A673 (cell line): Measurements from ENCODE around the gene OR7A5. TPM values are rescaled to one million over a fixed set of nuclear protein-coding genes. Genes with fewer than 3 reads are reported as not detected.
"Not testable (repeated sequence)": the region's sequence is repeated elsewhere in the genome, so short reads cannot be mapped to it uniquely, and the experiment has no call there.

ENCODE experiments used
- BruUV-seq: library from RNA; stranded (reverse); fragments of 400-500 nt; replicated peaks from 2 replicates; lab custom pipeline; 2021; lab: Mats Ljungman, UMichigan
- CTCF ChIA-PET: fragments of 300-600 bp; sonication (Branson Sonifier 250); formaldehyde crosslinking; loops from one replicate; lab custom pipeline; 2022; ENCODE audit warnings: antibody characterized with exemption; lab: Charles Lee
- POLR2A ChIA-PET: fragments of 300-600 bp; sonication (Branson Sonifier 250); formaldehyde crosslinking; loops from one replicate; lab custom pipeline; 2022; ENCODE audit warnings: antibody characterized with exemption; ENCODE audit not compliant: low non-redundant PET; lab: Charles Lee
- DNase-seq: peaks from one replicate; pipeline ENCODE4 v3.0.0-alpha.2; 2015; ENCODE audit warnings: low spot score
- H3K27ac ChIP-seq: fragments of 200-600 bp; sonication (generic); 2 replicates; pipeline ENCODE4 v1.5.1; 2016; ENCODE audit warnings: mixed run types, low read depth, mild to moderate bottlenecking, mixed read lengths, antibody characterized with exemption, low read length; ENCODE audit not compliant: poor library complexity, severe bottlenecking
- H3K27me3 ChIP-seq: fragments of 200-600 bp; sonication (generic); replicated peaks from 2 replicates; pipeline ENCODE4 v1.6.1; 2017; ENCODE audit warnings: mixed run types, low read depth, mild to moderate bottlenecking, mixed read lengths, antibody characterized with exemption, low read length; ENCODE audit not compliant: insufficient read depth, poor library complexity
- H3K36me3 ChIP-seq: fragments of 200-600 bp; sonication (generic); 2 replicates; pipeline ENCODE4 v1.6.1; 2016; ENCODE audit warnings: mixed run types, mild to moderate bottlenecking, mixed read lengths, antibody characterized with exemption, low read length; ENCODE audit not compliant: insufficient read depth, poor library complexity, severe bottlenecking
- H3K4me1 ChIP-seq: fragments of 200-600 bp; sonication (generic); 2 replicates; pipeline ENCODE4 v1.6.1; 2017; ENCODE audit warnings: mixed run types, mild to moderate bottlenecking, mixed read lengths, antibody characterized with exemption, low read length; ENCODE audit not compliant: insufficient read depth, poor library complexity, severe bottlenecking
- H3K4me3 ChIP-seq: fragments of 200-600 bp; sonication (generic); 2 replicates; pipeline ENCODE4 v1.5.1; 2016; ENCODE audit warnings: low read depth, mixed run types, mild to moderate bottlenecking, mixed read lengths, low read length; ENCODE audit not compliant: poor library complexity, severe bottlenecking
- H3K9me3 ChIP-seq: fragments of 200-600 bp; sonication (generic); 2 replicates; pipeline ENCODE4 v1.6.1; 2016; ENCODE audit warnings: mixed run types, low read depth, mild to moderate bottlenecking, mixed read lengths, antibody characterized with exemption, low read length; ENCODE audit not compliant: poor library complexity, severe bottlenecking
- EZH2 ChIP-seq: fragments of 200-600 bp; sonication (generic); IDR thresholded peaks from 2 replicates; pipeline ENCODE4 v1.6.1; 2017; ENCODE audit warnings: borderline replicate concordance, low read depth, mild to moderate bottlenecking, mixed read lengths, antibody characterized with exemption, low read length; ENCODE audit not compliant: poor library complexity, severe bottlenecking
- intact Hi-C: fragments of 100-400 bp; cut with micrococcal nuclease; formaldehyde crosslinking; loops from one replicate; pipeline ENCODE4 v1.10.0; 2022; ENCODE audit not compliant: unreplicated experiment
- total RNA-seq: library from RNA; stranded (reverse); gene quantifications from 2 replicates; pipeline ENCODE4 v1.2.3, GENCODE V29; 2021
- TF ChIP-seq, protein P1 (sequence below): fragments of 300-800, 200-600 bp; sonication (generic); conservative IDR thresholded peaks from 2 replicates; pipeline ENCODE4 v1.5.1; 2017; ENCODE audit warnings: low read depth, mild to moderate bottlenecking, antibody characterized with exemption, low read length, moderate library complexity, mixed read lengths

The OR7A5 gene
- total RNA-seq, 1 experiment from 2014 or later, result not detected

- no peaks in the 10 kb centered on the region for H3K4me1 ChIP-seq
- no peaks in the 10 kb centered on the region for H3K36me3 ChIP-seq
- BruUV-seq, result no TSS peak
- H3K27me3 ChIP-seq, result no peaks in the 10 kb centered on the region
- H3K9me3 ChIP-seq, result no peaks in the 10 kb centered on the region
- intact Hi-C loops, result loop anchor here (2.0 to 10.0 kb wide), 2 partner anchors 102 to 212 kb away; partner anchors contain the start of gene NDUFB7
- H3K4me3 ChIP-seq, result no peak overlapping the region
- peak; percentile 63 for DNase-seq
- no peak for TF ChIP-seq EZH2
- TF ChIP-seq, protein P1, sequence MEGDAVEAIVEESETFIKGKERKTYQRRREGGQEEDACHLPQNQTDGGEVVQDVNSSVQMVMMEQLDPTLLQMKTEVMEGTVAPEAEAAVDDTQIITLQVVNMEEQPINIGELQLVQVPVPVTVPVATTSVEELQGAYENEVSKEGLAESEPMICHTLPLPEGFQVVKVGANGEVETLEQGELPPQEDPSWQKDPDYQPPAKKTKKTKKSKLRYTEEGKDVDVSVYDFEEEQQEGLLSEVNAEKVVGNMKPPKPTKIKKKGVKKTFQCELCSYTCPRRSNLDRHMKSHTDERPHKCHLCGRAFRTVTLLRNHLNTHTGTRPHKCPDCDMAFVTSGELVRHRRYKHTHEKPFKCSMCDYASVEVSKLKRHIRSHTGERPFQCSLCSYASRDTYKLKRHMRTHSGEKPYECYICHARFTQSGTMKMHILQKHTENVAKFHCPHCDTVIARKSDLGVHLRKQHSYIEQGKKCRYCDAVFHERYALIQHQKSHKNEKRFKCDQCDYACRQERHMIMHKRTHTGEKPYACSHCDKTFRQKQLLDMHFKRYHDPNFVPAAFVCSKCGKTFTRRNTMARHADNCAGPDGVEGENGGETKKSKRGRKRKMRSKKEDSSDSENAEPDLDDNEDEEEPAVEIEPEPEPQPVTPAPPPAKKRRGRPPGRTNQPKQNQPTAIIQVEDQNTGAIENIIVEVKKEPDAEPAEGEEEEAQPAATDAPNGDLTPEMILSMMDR, result peak; percentile 95
- H3K27ac ChIP-seq, result no peak overlapping the region
- ChIA-PET POLR2A (no interaction called here), CTCF (interaction anchor here (0.7 to 1.1 kb wide), 3 partner anchors 9 to 59 kb away, joined by 3 to 4 read pairs (median 4); no protein-coding TSS in a partner anchor)
These were observed 48.5 kb downstream of the OR7A5 start for GRCh38 chr19:14786421-14786851.

GRCh38 chr19:14785102-14785793, 49.7 kb downstream of the OR7A5 start:
- H3K27ac ChIP-seq, H3K4me3 ChIP-seq, H3K9me3 ChIP-seq, H3K36me3 ChIP-seq, DNase-seq, H3K4me1 ChIP-seq, POLR2A ChIA-PET, CTCF ChIA-PET, H3K27me3 ChIP-seq, BruUV-seq: not testable (repeated sequence)
- intact Hi-C loops, result loop anchor here (10.0 kb wide), 1 partner anchor 210 kb away; the partner anchor contains the start of gene NDUFB7

- DNase-seq, CTCF ChIA-PET, BruUV-seq, H3K27ac ChIP-seq, H3K4me3 ChIP-seq, H3K4me1 ChIP-seq, POLR2A ChIA-PET, H3K36me3 ChIP-seq, H3K9me3 ChIP-seq, H3K27me3 ChIP-seq: not testable (repeated sequence)
- intact Hi-C loops, result loop anchor here (10.0 kb wide), 1 partner anchor 210 kb away; the partner anchor contains the start of gene NDUFB7
These were observed 50.3 kb downstream of the OR7A5 start for GRCh38 chr19:14784730-14785101.

DNA sequence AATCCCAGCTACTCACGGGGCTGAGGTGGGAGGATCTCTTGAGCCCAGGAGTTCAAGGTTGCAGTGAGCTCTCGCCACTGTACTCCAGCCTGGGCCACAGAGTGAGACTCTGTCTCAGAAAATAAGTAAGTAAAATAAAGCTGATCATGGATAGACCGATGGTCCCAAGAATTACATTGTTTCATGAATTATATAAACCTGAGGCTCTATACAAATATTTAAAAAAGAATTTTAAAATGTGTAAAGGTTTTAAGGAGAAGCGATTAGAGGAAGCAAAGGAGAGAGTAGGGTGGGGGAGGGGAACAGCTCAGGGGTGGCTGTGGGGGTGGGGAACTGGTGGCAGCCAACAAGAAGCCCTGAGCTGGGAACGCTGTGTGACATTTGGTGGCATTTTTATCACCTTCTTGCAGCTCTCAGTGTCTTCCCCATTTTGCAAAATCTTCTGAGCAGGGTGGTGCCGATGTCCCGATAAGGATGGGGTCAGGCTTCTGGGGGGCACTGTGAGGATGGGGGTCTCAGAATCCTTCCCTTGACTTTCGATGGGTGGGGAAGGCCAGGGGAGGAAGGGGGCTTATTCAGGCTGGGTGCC, 51.5 kb downstream of the OR7A5 start:
- H3K4me1 ChIP-seq, DNase-seq, H3K27ac ChIP-seq, H3K4me3 ChIP-seq, H3K27me3 ChIP-seq, POLR2A ChIA-PET, H3K36me3 ChIP-seq, BruUV-seq, H3K9me3 ChIP-seq, CTCF ChIA-PET: not testable (repeated sequence)
- intact Hi-C loops, result loop anchor here (10.0 kb wide), 1 partner anchor 209 kb away; the partner anchor contains the start of gene NDUFB7
